Smooth muscle cell (in vitro differentiated cells): ENCODE results near the gene TMEM94. TPM values are rescaled to one million over a fixed set of nuclear protein-coding genes. Genes with fewer than 3 reads are reported as not detected.

Source experiments
- DNase-seq: peaks from one replicate; lab custom pipeline; 2025; ENCODE audit not compliant: unreplicated experiment; lab: John Stamatoyannopoulos, UW
- H2AFZ ChIP-seq: fragments of 200-600 bp; sonication (generic); 2 replicates; pipeline ENCODE4 v1.6.0; 2016; ENCODE audit warnings: antibody characterized with exemption, low read depth, mild to moderate bottlenecking
- H3F3A ChIP-seq: fragments of 200-600 bp; sonication (generic); 2 replicates; pipeline ENCODE4 v1.6.0; 2017; ENCODE audit warnings: antibody characterized with exemption, low read depth
- H3K27ac ChIP-seq: fragments of 200-600 bp; sonication (generic); 2 replicates; pipeline ENCODE4 v1.5.1; 2016; ENCODE audit warnings: low read depth, mild to moderate bottlenecking
- H3K27me3 ChIP-seq: fragments of 200-600 bp; sonication (generic); 2 replicates; pipeline ENCODE4 v1.6.1; 2016; ENCODE audit warnings: low read depth, mild to moderate bottlenecking
- H3K36me3 ChIP-seq: fragments of 200-600 bp; sonication (generic); 2 replicates; pipeline ENCODE4 v1.5.1; 2016; ENCODE audit warnings: low read depth
- H3K4me1 ChIP-seq: fragments of 200-600 bp; sonication (generic); 2 replicates; pipeline ENCODE4 v1.5.1; 2016; ENCODE audit warnings: low read depth
- H3K4me2 ChIP-seq: fragments of 200-600 bp; sonication (generic); 2 replicates; pipeline ENCODE4 v1.6.0; 2016; ENCODE audit warnings: mild to moderate bottlenecking
- H3K4me3 ChIP-seq: fragments of 200-600 bp; sonication (generic); 2 replicates; pipeline ENCODE4 v1.5.1; 2016; ENCODE audit warnings: mild to moderate bottlenecking
- H3K79me2 ChIP-seq: fragments of 200-600 bp; sonication (generic); 2 replicates; pipeline ENCODE4 v1.6.0; 2016; ENCODE audit warnings: low read depth, mild to moderate bottlenecking
- H3K9ac ChIP-seq: fragments of 200-600 bp; sonication (generic); 2 replicates; pipeline ENCODE4 v1.6.0; 2016; ENCODE audit warnings: low read depth
- H3K9me3 ChIP-seq: fragments of 200-600 bp; sonication (generic); replicated peaks from 2 replicates; pipeline ENCODE4 v1.5.1; 2016; ENCODE audit warnings: low read depth
- H4K20me1 ChIP-seq: fragments of 200-600 bp; sonication (generic); 2 replicates; pipeline ENCODE4 v1.6.0; 2016; ENCODE audit warnings: low read depth
- WGBS: methylation state at CpG from one replicate; pipeline ENCODE4 v1.1.7; 2016; ENCODE audit warnings: low lambda C conversion rate; 5-methylcytosine and 5-hydroxymethylcytosine counted together
- polyA plus RNA-seq: library from polyadenylated mRNA; unstranded; fragments of >200 nt; fragmentation: Nextera tagmentation; extraction: Ambion mirVana; gene quantifications from 2 replicates; pipeline ENCODE4 v1.2.1, GENCODE V29; 2016
- total RNA-seq: library from RNA; depleted of rRNA; stranded (reverse); fragments of >200 nt; gene quantifications from 2 replicates; pipeline ENCODE4 v1.2.3, GENCODE V29; 2014
- TF ChIP-seq, protein P1 (sequence below): fragments of 200-600 bp; sonication (generic); IDR thresholded peaks from 2 replicates; pipeline ENCODE4 v1.5.1; 2017; ENCODE audit warnings: borderline replicate concordance, mild to moderate bottlenecking, antibody characterized with exemption; ENCODE audit not compliant: insufficient read depth, poor library complexity, severe bottlenecking

TMEM94 gene
- total and polyA plus RNA-seq, 2 experiments from 2014 or later = 26.3 to 35.9 TPM

DNA sequence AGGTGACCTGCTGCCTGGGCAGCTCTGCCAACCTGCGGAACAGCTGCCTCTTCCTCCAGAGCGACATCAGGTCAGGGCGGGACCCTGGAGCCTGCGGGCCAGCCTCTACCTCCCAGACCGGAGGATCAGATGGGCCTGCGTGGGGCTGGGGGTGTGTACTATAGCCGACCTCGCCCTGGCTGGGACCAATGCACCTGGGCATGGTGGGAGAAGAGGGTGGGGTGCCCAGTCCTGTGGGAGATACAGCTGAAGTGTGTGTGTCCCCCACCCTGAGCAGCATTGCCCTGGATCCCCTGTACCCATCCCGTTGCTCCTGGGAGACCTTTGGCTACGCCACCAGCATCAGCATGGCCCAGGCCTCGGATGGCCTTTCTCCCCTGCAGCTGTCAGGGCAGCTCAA lies 39.6 kb downstream of the TMEM94 start:
- Histone ChIP-seq H3K36me3 (no peaks in the 10 kb centered on the region), H3K27ac (no peak overlapping the region), H3K9ac (no peak overlapping the region), H3K27me3 (no peaks in the 10 kb centered on the region), H3K79me2 (no peaks in the 10 kb centered on the region), H3K4me2 (no peak overlapping the region), H4K20me1 (no peaks in the 10 kb centered on the region), H3K4me3 (no peak overlapping the region), H3K4me1 (no peaks in the 10 kb centered on the region), H3F3A (no peaks in the 10 kb centered on the region), H2AFZ (no peak overlapping the region), H3K9me3 (no peaks in the 10 kb centered on the region)
- DNase-seq = no peak
- WGBS = 96% methylated on average over 11 of the region's 11 CpGs
- TF ChIP-seq, protein P1, sequence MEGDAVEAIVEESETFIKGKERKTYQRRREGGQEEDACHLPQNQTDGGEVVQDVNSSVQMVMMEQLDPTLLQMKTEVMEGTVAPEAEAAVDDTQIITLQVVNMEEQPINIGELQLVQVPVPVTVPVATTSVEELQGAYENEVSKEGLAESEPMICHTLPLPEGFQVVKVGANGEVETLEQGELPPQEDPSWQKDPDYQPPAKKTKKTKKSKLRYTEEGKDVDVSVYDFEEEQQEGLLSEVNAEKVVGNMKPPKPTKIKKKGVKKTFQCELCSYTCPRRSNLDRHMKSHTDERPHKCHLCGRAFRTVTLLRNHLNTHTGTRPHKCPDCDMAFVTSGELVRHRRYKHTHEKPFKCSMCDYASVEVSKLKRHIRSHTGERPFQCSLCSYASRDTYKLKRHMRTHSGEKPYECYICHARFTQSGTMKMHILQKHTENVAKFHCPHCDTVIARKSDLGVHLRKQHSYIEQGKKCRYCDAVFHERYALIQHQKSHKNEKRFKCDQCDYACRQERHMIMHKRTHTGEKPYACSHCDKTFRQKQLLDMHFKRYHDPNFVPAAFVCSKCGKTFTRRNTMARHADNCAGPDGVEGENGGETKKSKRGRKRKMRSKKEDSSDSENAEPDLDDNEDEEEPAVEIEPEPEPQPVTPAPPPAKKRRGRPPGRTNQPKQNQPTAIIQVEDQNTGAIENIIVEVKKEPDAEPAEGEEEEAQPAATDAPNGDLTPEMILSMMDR = no peak

DNA sequence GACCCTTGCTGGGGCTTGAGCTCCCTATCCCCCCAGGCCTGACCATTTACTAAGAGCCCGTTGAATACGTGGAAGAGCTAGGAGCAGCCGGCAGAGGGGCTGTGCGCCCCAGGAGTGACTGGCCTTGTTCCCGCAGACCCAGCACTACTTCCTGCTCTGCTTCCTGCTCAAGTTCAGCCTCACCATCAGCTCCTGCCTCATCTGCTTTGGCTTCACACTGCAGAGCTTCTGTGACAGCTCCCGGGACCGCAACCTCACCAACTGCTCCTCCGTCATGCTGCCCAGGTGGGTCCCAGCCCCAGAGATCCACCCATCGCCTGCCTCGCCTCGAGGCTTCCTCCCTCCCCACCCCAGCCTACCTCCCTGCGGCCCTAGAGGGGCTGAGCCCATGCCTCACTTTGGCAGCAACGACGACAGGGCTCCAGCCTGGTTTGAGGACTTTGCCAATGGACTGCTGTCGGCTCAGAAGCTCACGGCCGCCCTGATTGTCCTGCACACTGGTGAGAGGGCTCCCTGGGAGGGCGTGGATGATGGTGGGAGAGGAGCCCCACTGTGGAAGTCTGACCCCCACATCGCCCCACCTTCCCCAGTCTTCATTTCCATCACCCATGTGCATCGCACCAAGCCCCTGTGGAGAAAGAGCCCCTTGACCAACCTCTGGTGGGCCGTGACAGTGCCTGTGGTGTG lies 41.7 kb downstream of the TMEM94 start:
- no peaks in the 10 kb centered on the region for H3K4me1 ChIP-seq
- H4K20me1 ChIP-seq = no peaks in the 10 kb centered on the region
- no peak overlapping the region for H3K27ac ChIP-seq
- no peak overlapping the region for H2AFZ ChIP-seq
- no peaks in the 10 kb centered on the region for H3F3A ChIP-seq
- H3K9me3 ChIP-seq = no peaks in the 10 kb centered on the region
- 95% methylated on average over 21 of the region's 21 CpGs for WGBS
- TF ChIP-seq, protein P1 = no peak
- H3K4me2 ChIP-seq = no peak overlapping the region
- no peaks in the 10 kb centered on the region for H3K79me2 ChIP-seq
- H3K36me3 ChIP-seq = no peaks in the 10 kb centered on the region
- no peak overlapping the region for H3K4me3 ChIP-seq
- H3K9ac ChIP-seq = no peak overlapping the region
- H3K27me3 ChIP-seq = no peaks in the 10 kb centered on the region
- DNase-seq = no peak

DNA sequence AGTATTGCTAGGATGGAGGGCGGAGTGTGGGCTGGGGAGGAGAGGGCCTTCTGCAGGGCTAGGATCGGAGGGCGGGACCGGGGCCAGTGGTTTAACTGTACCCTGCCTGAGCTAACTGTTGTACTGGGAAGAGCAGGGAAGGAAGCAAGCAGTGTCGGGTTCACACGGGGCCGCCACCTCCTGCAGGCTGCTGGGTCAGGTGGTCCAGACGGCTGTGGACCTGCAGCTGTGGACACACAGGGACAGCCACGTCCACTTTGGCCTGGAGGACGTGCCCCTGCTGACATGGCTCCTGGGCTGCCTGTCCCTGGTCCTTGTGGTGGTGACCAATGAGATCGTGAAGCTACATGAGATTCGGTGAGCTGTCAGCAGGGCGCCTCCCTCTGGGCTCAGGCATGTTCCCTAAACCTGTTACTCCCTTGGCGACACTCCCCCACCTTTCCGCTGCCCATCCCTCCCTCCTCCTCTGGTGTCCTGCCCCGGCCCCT lies 42.3 kb downstream of the TMEM94 start:
- Histone ChIP-seq H3K4me1 (no peaks in the 10 kb centered on the region), H3K27me3 (no peaks in the 10 kb centered on the region), H2AFZ (no peak overlapping the region), H3K4me3 (no peak overlapping the region), H3K4me2 (no peak overlapping the region), H3K9me3 (no peaks in the 10 kb centered on the region), H3K79me2 (no peaks in the 10 kb centered on the region), H3K9ac (no peak overlapping the region), H3F3A (no peaks in the 10 kb centered on the region), H3K27ac (no peak overlapping the region), H3K36me3 (no peaks in the 10 kb centered on the region), H4K20me1 (no peaks in the 10 kb centered on the region)
- WGBS = 73% methylated on average over 16 of the region's 16 CpGs
- no peak for DNase-seq
- TF ChIP-seq, protein P1 = no peak
